ENCODE measurements around the gene DEPDC1. TPM values are rescaled to one million over a fixed set of nuclear protein-coding genes. Genes with fewer than 3 reads are reported as not detected.

The DEPDC1 gene, protein sequence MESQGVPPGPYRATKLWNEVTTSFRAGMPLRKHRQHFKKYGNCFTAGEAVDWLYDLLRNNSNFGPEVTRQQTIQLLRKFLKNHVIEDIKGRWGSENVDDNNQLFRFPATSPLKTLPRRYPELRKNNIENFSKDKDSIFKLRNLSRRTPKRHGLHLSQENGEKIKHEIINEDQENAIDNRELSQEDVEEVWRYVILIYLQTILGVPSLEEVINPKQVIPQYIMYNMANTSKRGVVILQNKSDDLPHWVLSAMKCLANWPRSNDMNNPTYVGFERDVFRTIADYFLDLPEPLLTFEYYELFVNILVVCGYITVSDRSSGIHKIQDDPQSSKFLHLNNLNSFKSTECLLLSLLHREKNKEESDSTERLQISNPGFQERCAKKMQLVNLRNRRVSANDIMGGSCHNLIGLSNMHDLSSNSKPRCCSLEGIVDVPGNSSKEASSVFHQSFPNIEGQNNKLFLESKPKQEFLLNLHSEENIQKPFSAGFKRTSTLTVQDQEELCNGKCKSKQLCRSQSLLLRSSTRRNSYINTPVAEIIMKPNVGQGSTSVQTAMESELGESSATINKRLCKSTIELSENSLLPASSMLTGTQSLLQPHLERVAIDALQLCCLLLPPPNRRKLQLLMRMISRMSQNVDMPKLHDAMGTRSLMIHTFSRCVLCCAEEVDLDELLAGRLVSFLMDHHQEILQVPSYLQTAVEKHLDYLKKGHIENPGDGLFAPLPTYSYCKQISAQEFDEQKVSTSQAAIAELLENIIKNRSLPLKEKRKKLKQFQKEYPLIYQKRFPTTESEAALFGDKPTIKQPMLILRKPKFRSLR
- not detected in 2 replicates for polyA plus RNA-seq

GRCh38 chr1:68496680-68497357 is at the start of gene DEPDC1:
Gene DEPDC1, minus strand, starts transcription at chr1:68497082. Its CDS starts 83 bp downstream, at chr1:68496999.

GRCh38 chr1:68449901-68450300 is 47.0 kb downstream of the DEPDC1 start, which contains the start of gene RPE65:
Gene RPE65, minus strand, starts transcription at chr1:68449954. Its CDS starts 49 bp downstream, at chr1:68449905.

Other genes starting within 250 kb of the DEPDC1 start
- not detected in 2 replicates for gene RPE65, start 47.1 kb downstream of the DEPDC1 start, polyA plus RNA-seq

All from Purkinje cell (primary cell).